GM23338 (cell line): ENCODE measurements around the gene SPRY4. TPM values are rescaled to one million over a fixed set of nuclear protein-coding genes. Genes with fewer than 3 reads are reported as not detected.
A peak's percentile ranks its signal among the peaks of the same experiment; 100 is the strongest.

Source experiments
- ATAC-seq: fragments of 200-7000 bp; cut with Tn5 transposase; 3 replicates; pipeline ENCODE4 v1.9.1; 2020
- DNase-seq: peaks from one replicate; pipeline ENCODE4 v3.0.0-alpha.2; 2015; ENCODE audit warnings: low spot score
- H2AFZ ChIP-seq: fragments of 200-600 bp; sonication (generic); 2 replicates; pipeline ENCODE4 v1.8.0; 2016; ENCODE audit warnings: antibody characterized with exemption, mild to moderate bottlenecking, moderate library complexity
- H3F3A ChIP-seq: fragments of 200-600 bp; sonication (generic); replicated peaks from 2 replicates; pipeline ENCODE4 v1.8.0; 2017; ENCODE audit warnings: antibody characterized with exemption, mixed run types, low read depth
- H3K27ac ChIP-seq: fragments of 200-600 bp; sonication (generic); 2 replicates; pipeline ENCODE4 v1.6.1; 2016; ENCODE audit warnings: low read depth
- H3K27me3 ChIP-seq: fragments of 200-600 bp; sonication (generic); 2 replicates; pipeline ENCODE4 v1.8.0; 2016; ENCODE audit warnings: mild to moderate bottlenecking, mixed run types, moderate library complexity; ENCODE audit not compliant: insufficient read depth
- H3K36me3 ChIP-seq: fragments of 200-600 bp; sonication (generic); 2 replicates; pipeline ENCODE4 v1.8.0; 2016; ENCODE audit warnings: mild to moderate bottlenecking; ENCODE audit not compliant: insufficient read depth
- H3K4me1 ChIP-seq: fragments of 200-600 bp; sonication (generic); 2 replicates; pipeline ENCODE4 v1.8.0; 2016; ENCODE audit warnings: mild to moderate bottlenecking, moderate library complexity; ENCODE audit not compliant: insufficient read depth
- H3K4me2 ChIP-seq: fragments of 200-600 bp; sonication (generic); 2 replicates; pipeline ENCODE4 v1.7.1; 2017; ENCODE audit warnings: mixed run types
- H3K4me3 ChIP-seq: fragments of 200-600 bp; sonication (generic); 2 replicates; pipeline ENCODE4 v1.6.1; 2016; ENCODE audit warnings: mixed run types
- H3K79me2 ChIP-seq: fragments of 200-600 bp; sonication (generic); replicated peaks from 2 replicates; pipeline ENCODE4 v1.8.0; 2017; ENCODE audit warnings: mild to moderate bottlenecking; ENCODE audit not compliant: insufficient read depth
- H3K9me2 ChIP-seq: fragments of 200-600 bp; sonication (generic); 2 replicates; pipeline ENCODE4 v1.8.0; 2017; ENCODE audit not compliant: insufficient read depth
- H4K20me1 ChIP-seq: fragments of 200-600 bp; sonication (generic); replicated peaks from 2 replicates; pipeline ENCODE4 v1.8.0; 2017; ENCODE audit warnings: mild to moderate bottlenecking; ENCODE audit not compliant: insufficient read depth
- H3K27ac Mint-ChIP-seq: 2 replicates; pipeline ENCODE4 v1.8.0; 2020; ENCODE audit warnings: inconsistent platforms, mild to moderate bottlenecking, moderate library complexity, mixed read lengths
- H3K27me3 Mint-ChIP-seq: 3 replicates; pipeline ENCODE4 v1.8.0; 2022; ENCODE audit warnings: low read depth, mild to moderate bottlenecking, moderate library complexity, mixed read lengths, inconsistent platforms; ENCODE audit not compliant: insufficient read depth, poor library complexity
- H3K36me3 Mint-ChIP-seq: 3 replicates; pipeline ENCODE4 v1.8.0; 2021; ENCODE audit warnings: low read depth, mild to moderate bottlenecking, inconsistent platforms, moderate library complexity, mixed read lengths
- H3K4me1 Mint-ChIP-seq: 3 replicates; pipeline ENCODE4 v1.8.0; 2020; ENCODE audit warnings: mild to moderate bottlenecking, inconsistent platforms, mixed read lengths
- H3K4me3 Mint-ChIP-seq: 3 replicates; pipeline ENCODE4 v1.8.0; 2021; ENCODE audit warnings: moderate library complexity, mild to moderate bottlenecking, inconsistent platforms, mixed read lengths
- H3K9me3 Mint-ChIP-seq: 3 replicates; pipeline ENCODE4 v1.8.0; 2020; ENCODE audit warnings: moderate library complexity, mild to moderate bottlenecking, inconsistent platforms, mixed read lengths
- CREB1 ChIP-seq: fragments of 250-450 bp; sonication (Bioruptor Pico); IDR thresholded peaks from 2 replicates; pipeline ENCODE4 v1.5.0; 2020; ENCODE audit warnings: low read depth, mild to moderate bottlenecking, moderate library complexity
- CTCF ChIP-seq, 2 experiments: fragments of 200-600 bp in 1 of 2; sonication (generic) in 1 of 2; conservative IDR thresholded peaks; 2 replicates each; pipeline versions ENCODE4 v1.5.1 to v1.6.1; 2016 to 2017; ENCODE audit warnings: antibody characterized with exemption in 2 of 2, low read depth in 2 of 2, mild to moderate bottlenecking in 2 of 2, moderate library complexity in 1 of 2
- ETS1 ChIP-seq: IDR thresholded peaks from 2 replicates; pipeline ENCODE4 v1.6.1; 2016; ENCODE audit warnings: antibody characterized with exemption
- EZH2 ChIP-seq: fragments of 200-600 bp; sonication (generic); IDR thresholded peaks from one replicate; pipeline ENCODE4 v1.8.0; 2017; ENCODE audit warnings: antibody characterized with exemption, mild to moderate bottlenecking, low read depth; ENCODE audit not compliant: unreplicated experiment
- EZH2phosphoT487 ChIP-seq: fragments of 200-600 bp; sonication (generic); IDR thresholded peaks from one replicate; pipeline ENCODE4 v1.8.1; 2018; ENCODE audit warnings: antibody characterized with exemption; ENCODE audit not compliant: unreplicated experiment
- JUNB ChIP-seq: IDR thresholded peaks from one replicate; pipeline ENCODE4 v1.6.1; 2016; ENCODE audit warnings: antibody characterized with exemption; ENCODE audit not compliant: unreplicated experiment
- NANOG ChIP-seq: IDR thresholded peaks from 2 replicates; pipeline ENCODE4 v1.6.1; 2016; ENCODE audit warnings: antibody characterized with exemption, borderline replicate concordance
- POLR2AphosphoS5 ChIP-seq: IDR thresholded peaks from 2 replicates; pipeline ENCODE4 v1.6.1; 2016; ENCODE audit warnings: antibody characterized with exemption, low read depth
- STAT1 ChIP-seq: IDR thresholded peaks from one replicate; pipeline ENCODE4 v1.6.1; 2016; ENCODE audit warnings: antibody characterized with exemption; ENCODE audit not compliant: unreplicated experiment
- ZNF114 ChIP-seq: fragments of 250-450 bp; sonication (Bioruptor Pico); IDR thresholded peaks from 2 replicates; pipeline ENCODE4 v1.5.0; 2020; ENCODE audit warnings: mild to moderate bottlenecking, moderate library complexity
- ZNF331 ChIP-seq: fragments of 250-450 bp; sonication (Bioruptor Pico); IDR thresholded peaks from 2 replicates; pipeline ENCODE4 v1.5.0; 2020; ENCODE audit warnings: low read depth, mild to moderate bottlenecking, moderate library complexity
- polyA plus RNA-seq: library from polyadenylated mRNA; unstranded; fragments of >200 nt; fragmentation: Nextera tagmentation; extraction: Ambion mirVana; gene quantifications from 2 replicates; pipeline ENCODE4 v1.2.1, GENCODE V29; 2016
- total RNA-seq: library from RNA; depleted of rRNA; stranded (reverse); fragments of >200 nt; shearing (Covaris generic); gene quantifications from 2 replicates; pipeline ENCODE4 v1.2.3, GENCODE V29; 2014
- TF ChIP-seq, protein P1 (sequence below): IDR thresholded peaks from one replicate; pipeline ENCODE4 v1.6.1; 2018; ENCODE audit warnings: antibody characterized with exemption; ENCODE audit not compliant: unreplicated experiment
- TF ChIP-seq, protein P2 (sequence below): fragments of 250-450 bp; sonication (Bioruptor Pico); IDR thresholded peaks from 2 replicates; pipeline ENCODE4 v1.5.0; 2020; ENCODE audit warnings: mild to moderate bottlenecking, moderate library complexity

Gene SPRY4
- total and polyA plus RNA-seq, 2 experiments from 2014 or later = 70.6 to 240 TPM

DNA sequence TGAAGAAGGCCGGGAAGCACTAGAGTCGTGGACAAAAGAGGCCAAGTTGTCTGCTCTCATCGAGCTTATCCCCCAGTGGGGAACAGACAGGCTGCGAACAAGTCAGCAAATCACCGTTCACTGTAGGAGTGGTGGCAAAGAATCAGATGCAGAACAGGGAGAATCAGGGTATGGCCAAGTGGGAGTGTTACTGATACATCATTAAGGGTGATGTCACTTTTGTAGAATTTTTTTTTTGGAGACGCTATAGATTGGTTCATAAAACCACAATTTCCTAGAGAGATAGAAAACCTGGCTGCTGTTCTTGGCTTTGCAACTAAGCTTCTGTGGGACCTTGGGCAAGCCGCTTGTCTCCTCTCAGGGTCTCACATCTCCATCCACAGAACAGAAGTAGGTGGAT lies 21.3 kb downstream of the SPRY4 start:
- Histone ChIP-seq H3K9me2 (no peaks in the 10 kb centered on the region; the same call in 1 of the 2 replicates), H4K20me1 (peaks cover 17% of the 10 kb centered on the region; the same call in 1 of the 2 replicates), H3K36me3 (no peaks in the 10 kb centered on the region; the same call in none of the 2 replicates), H3K27ac (peak overlapping the region; percentile 63; the same call in 1 of the 2 replicates), H3K4me3 (no peak overlapping the region), H3F3A (peaks cover 52% of the 10 kb centered on the region), H3K79me2 (peaks cover 89% of the 10 kb centered on the region), H3K4me1 (peaks cover 41% of the 10 kb centered on the region), H3K27me3 (no peaks in the 10 kb centered on the region), H3K4me2 (no peak overlapping the region), H2AFZ (no peak overlapping the region)
- H3K4me1 Mint-ChIP-seq = peaks cover 44% of the 10 kb centered on the region
- ATAC-seq (no peak), DNase-seq (no peak)
- no peaks in the 10 kb centered on the region; the same call in 1 of the 3 replicates for H3K9me3 Mint-ChIP-seq
- TF ChIP-seq ZNF114 (CRISPR knock-in tag) = no peak
- no peak for TF ChIP-seq EZH2phosphoT487
- TF ChIP-seq STAT1 = no peak
- no peak for TF ChIP-seq EZH2
- TF ChIP-seq ETS1 = no peak
- no peak for TF ChIP-seq NANOG
- no peak for TF ChIP-seq ZNF331
- TF ChIP-seq, protein P1, sequence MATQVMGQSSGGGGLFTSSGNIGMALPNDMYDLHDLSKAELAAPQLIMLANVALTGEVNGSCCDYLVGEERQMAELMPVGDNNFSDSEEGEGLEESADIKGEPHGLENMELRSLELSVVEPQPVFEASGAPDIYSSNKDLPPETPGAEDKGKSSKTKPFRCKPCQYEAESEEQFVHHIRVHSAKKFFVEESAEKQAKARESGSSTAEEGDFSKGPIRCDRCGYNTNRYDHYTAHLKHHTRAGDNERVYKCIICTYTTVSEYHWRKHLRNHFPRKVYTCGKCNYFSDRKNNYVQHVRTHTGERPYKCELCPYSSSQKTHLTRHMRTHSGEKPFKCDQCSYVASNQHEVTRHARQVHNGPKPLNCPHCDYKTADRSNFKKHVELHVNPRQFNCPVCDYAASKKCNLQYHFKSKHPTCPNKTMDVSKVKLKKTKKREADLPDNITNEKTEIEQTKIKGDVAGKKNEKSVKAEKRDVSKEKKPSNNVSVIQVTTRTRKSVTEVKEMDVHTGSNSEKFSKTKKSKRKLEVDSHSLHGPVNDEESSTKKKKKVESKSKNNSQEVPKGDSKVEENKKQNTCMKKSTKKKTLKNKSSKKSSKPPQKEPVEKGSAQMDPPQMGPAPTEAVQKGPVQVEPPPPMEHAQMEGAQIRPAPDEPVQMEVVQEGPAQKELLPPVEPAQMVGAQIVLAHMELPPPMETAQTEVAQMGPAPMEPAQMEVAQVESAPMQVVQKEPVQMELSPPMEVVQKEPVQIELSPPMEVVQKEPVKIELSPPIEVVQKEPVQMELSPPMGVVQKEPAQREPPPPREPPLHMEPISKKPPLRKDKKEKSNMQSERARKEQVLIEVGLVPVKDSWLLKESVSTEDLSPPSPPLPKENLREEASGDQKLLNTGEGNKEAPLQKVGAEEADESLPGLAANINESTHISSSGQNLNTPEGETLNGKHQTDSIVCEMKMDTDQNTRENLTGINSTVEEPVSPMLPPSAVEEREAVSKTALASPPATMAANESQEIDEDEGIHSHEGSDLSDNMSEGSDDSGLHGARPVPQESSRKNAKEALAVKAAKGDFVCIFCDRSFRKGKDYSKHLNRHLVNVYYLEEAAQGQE = no peak
- no peak for TF ChIP-seq CTCF (conservative IDR thresholded peaks at IDR 0.05; ENCODE audit: low read depth in 2 of 2)
- TF ChIP-seq CREB1 = no peak
- no peak for TF ChIP-seq JUNB
- TF ChIP-seq, protein P2, sequence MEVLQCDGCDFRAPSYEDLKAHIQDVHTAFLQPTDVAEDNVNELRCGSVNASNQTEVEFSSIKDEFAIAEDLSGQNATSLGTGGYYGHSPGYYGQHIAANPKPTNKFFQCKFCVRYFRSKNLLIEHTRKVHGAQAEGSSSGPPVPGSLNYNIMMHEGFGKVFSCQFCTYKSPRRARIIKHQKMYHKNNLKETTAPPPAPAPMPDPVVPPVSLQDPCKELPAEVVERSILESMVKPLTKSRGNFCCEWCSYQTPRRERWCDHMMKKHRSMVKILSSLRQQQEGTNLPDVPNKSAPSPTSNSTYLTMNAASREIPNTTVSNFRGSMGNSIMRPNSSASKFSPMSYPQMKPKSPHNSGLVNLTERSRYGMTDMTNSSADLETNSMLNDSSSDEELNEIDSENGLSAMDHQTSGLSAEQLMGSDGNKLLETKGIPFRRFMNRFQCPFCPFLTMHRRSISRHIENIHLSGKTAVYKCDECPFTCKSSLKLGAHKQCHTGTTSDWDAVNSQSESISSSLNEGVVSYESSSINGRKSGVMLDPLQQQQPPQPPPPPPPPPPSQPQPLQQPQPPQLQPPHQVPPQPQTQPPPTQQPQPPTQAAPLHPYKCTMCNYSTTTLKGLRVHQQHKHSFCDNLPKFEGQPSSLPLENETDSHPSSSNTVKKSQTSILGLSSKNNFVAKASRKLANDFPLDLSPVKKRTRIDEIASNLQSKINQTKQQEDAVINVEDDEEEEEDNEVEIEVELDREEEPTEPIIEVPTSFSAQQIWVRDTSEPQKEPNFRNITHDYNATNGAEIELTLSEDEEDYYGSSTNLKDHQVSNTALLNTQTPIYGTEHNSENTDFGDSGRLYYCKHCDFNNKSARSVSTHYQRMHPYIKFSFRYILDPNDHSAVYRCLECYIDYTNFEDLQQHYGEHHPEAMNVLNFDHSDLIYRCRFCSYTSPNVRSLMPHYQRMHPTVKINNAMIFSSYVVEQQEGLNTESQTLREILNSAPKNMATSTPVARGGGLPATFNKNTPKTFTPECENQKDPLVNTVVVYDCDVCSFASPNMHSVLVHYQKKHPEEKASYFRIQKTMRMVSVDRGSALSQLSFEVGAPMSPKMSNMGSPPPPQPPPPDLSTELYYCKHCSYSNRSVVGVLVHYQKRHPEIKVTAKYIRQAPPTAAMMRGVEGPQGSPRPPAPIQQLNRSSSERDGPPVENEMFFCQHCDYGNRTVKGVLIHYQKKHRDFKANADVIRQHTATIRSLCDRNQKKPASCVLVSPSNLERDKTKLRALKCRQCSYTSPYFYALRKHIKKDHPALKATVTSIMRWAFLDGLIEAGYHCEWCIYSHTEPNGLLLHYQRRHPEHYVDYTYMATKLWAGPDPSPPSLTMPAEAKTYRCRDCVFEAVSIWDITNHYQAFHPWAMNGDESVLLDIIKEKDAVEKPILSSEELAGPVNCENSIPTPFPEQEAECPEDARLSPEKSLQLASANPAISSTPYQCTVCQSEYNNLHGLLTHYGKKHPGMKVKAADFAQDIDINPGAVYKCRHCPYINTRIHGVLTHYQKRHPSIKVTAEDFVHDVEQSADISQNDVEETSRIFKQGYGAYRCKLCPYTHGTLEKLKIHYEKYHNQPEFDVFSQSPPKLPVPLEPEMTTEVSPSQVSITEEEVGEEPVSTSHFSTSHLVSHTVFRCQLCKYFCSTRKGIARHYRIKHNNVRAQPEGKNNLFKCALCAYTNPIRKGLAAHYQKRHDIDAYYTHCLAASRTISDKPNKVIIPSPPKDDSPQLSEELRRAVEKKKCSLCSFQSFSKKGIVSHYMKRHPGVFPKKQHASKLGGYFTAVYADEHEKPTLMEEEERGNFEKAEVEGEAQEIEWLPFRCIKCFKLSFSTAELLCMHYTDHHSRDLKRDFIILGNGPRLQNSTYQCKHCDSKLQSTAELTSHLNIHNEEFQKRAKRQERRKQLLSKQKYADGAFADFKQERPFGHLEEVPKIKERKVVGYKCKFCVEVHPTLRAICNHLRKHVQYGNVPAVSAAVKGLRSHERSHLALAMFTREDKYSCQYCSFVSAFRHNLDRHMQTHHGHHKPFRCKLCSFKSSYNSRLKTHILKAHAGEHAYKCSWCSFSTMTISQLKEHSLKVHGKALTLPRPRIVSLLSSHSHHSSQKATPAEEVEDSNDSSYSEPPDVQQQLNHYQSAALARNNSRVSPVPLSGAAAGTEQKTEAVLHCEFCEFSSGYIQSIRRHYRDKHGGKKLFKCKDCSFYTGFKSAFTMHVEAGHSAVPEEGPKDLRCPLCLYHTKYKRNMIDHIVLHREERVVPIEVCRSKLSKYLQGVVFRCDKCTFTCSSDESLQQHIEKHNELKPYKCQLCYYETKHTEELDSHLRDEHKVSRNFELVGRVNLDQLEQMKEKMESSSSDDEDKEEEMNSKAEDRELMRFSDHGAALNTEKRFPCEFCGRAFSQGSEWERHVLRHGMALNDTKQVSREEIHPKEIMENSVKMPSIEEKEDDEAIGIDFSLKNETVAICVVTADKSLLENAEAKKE (CRISPR knock-in tag) = no peak
- no peak for TF ChIP-seq POLR2AphosphoS5
- no peak overlapping the region for H3K27ac Mint-ChIP-seq
- H3K36me3 Mint-ChIP-seq = peaks cover 40% of the 10 kb centered on the region
- H3K4me3 Mint-ChIP-seq = no peak overlapping the region
- peaks cover 28% of the 10 kb centered on the region for H3K27me3 Mint-ChIP-seq
